ENCODE results near the gene PPARG.

PPARG gene

GRCh38 chr3:12416731-12417130, 127.9 kb downstream of the PPARG start:
- no peak for DNase-seq

- no peak for DNase-seq
Measured at GRCh38 chr3:12420393-12420792, 131.5 kb downstream of the PPARG start.

- no peak for DNase-seq
Measured at GRCh38 chr3:12421132-12421531, 132.3 kb downstream of the PPARG start.

- DNase-seq, result no peak
Measured at GRCh38 chr3:12423131-12423530, 134.3 kb downstream of the PPARG start.

GRCh38 chr3:12423918-12424630, 135.2 kb downstream of the PPARG start:
- DNase-seq, result no peak

GRCh38 chr3:12424635-12425319, 135.9 kb downstream of the PPARG start:
- DNase-seq, result no peak

- no peak for DNase-seq
Measured at GRCh38 chr3:12425850-12426579, 137.1 kb downstream of the PPARG start.

- no peak for DNase-seq
Measured at GRCh38 chr3:12427551-12427950, 138.7 kb downstream of the PPARG start.

GRCh38 chr3:12428126-12428525, 139.3 kb downstream of the PPARG start:
- no peak for DNase-seq

GRCh38 chr3:12430086-12430485, 141.2 kb downstream of the PPARG start:
- no peak for DNase-seq

GRCh38 chr3:12433823-12434222, 145.0 kb downstream of the PPARG start:
- DNase-seq, result no peak

- DNase-seq, result no peak
Measured at GRCh38 chr3:12436514-12437220, 147.8 kb downstream of the PPARG start.

- no peak for DNase-seq
Measured at GRCh38 chr3:12437221-12437605, 148.3 kb downstream of the PPARG start.

GRCh38 chr3:12437861-12438260, 149.0 kb downstream of the PPARG start:
- no peak for DNase-seq

GRCh38 chr3:12438318-12438717, 149.4 kb downstream of the PPARG start:
- no peak for DNase-seq

- no peak for DNase-seq
Measured at GRCh38 chr3:12439161-12439940, 150.5 kb downstream of the PPARG start.

GRCh38 chr3:12440927-12441714, 152.3 kb downstream of the PPARG start:
- DNase-seq, result no peak

GRCh38 chr3:12442654-12443501, 154.0 kb downstream of the PPARG start:
- no peak for DNase-seq

- no peak for DNase-seq
Measured at GRCh38 chr3:12443781-12444522, 155.1 kb downstream of the PPARG start.
